Mesenchymal stem cell (in vitro differentiated cells and primary cell): ENCODE measurements around the gene SRRM1.

Experiments used
- DNase-seq: peaks from one replicate; pipeline ENCODE4 v3.0.0-alpha.2; 2013
- H2AFZ ChIP-seq: one replicate; pipeline ENCODE4 v1.6.1; 2013; ENCODE audit warnings: low read depth, mild to moderate bottlenecking, control low read depth, inconsistent platforms, low read length, moderate library complexity
- H2AK5ac ChIP-seq: 2 replicates; pipeline ENCODE4 v1.6.1; 2013; ENCODE audit warnings: low read length, moderate library complexity, mild to moderate bottlenecking, inconsistent platforms; ENCODE audit not compliant: severe bottlenecking
- H2BK120ac ChIP-seq: one replicate; pipeline ENCODE4 v1.6.1; 2013; ENCODE audit warnings: low read depth, mild to moderate bottlenecking, inconsistent platforms, low read length, moderate library complexity
- H2BK12ac ChIP-seq, 2 experiments: one replicate each; pipeline ENCODE4 v1.6.1; 2013; ENCODE audit warnings: inconsistent platforms in 2 of 2, low read length in 2 of 2, mild to moderate bottlenecking in 2 of 2, moderate library complexity in 2 of 2, control low read depth in 1 of 2
- H2BK15ac ChIP-seq: one replicate; pipeline ENCODE4 v1.6.1; 2013; ENCODE audit warnings: mild to moderate bottlenecking, low read depth, inconsistent platforms; ENCODE audit not compliant: poor library complexity, severe bottlenecking
- H2BK5ac ChIP-seq: 2 replicates; pipeline ENCODE4 v1.6.1; 2013; ENCODE audit warnings: low read depth, mild to moderate bottlenecking, low read length, control low read depth, inconsistent platforms; ENCODE audit not compliant: poor library complexity, severe bottlenecking
- H3K14ac ChIP-seq, 2 experiments: one replicate each; pipeline ENCODE4 v1.6.1; 2013; ENCODE audit warnings: inconsistent platforms in 2 of 2, low read length in 2 of 2, control low read depth in 1 of 2, mild to moderate bottlenecking in 1 of 2, moderate library complexity in 1 of 2
- H3K18ac ChIP-seq, 2 experiments: one replicate each; pipeline ENCODE4 v1.6.1; 2013; ENCODE audit warnings: inconsistent platforms in 2 of 2, low read length in 2 of 2, control low read depth in 1 of 2, low read depth in 1 of 2, mild to moderate bottlenecking in 1 of 2
- H3K23ac ChIP-seq, 2 experiments: one replicate each; pipeline ENCODE4 v1.6.1; 2013; ENCODE audit warnings: inconsistent platforms in 2 of 2, low read length in 2 of 2, mild to moderate bottlenecking in 2 of 2, moderate library complexity in 2 of 2, control low read depth in 1 of 2
- H3K27ac ChIP-seq: 2 replicates; pipeline ENCODE4 v1.5.1; 2013; ENCODE audit warnings: mild to moderate bottlenecking, moderate library complexity, low read length, control low read depth, inconsistent platforms; ENCODE audit not compliant: poor library complexity, severe bottlenecking
- H3K27me3 ChIP-seq, 2 experiments: 2 replicates each; pipeline versions ENCODE4 v1.6.1 to v1.7.0; 2013; ENCODE audit warnings: low read length in 2 of 2, mild to moderate bottlenecking in 2 of 2, moderate library complexity in 2 of 2, control low read depth in 1 of 2, inconsistent platforms in 1 of 2; ENCODE audit not compliant: control insufficient read depth in 1 of 2, insufficient read depth in 1 of 2
- H3K36me3 ChIP-seq, 2 experiments: 2 replicates each; pipeline versions ENCODE4 v1.6.1 to v1.7.0; 2013; ENCODE audit warnings: low read length in 2 of 2, control low read depth in 1 of 2, inconsistent platforms in 1 of 2, low read depth in 1 of 2, mild to moderate bottlenecking in 1 of 2; ENCODE audit not compliant: insufficient read depth in 2 of 2, control insufficient read depth in 1 of 2
- H3K4ac ChIP-seq, 2 experiments: one replicate each; pipeline ENCODE4 v1.6.1; 2013; ENCODE audit warnings: inconsistent platforms in 2 of 2, low read length in 2 of 2, mild to moderate bottlenecking in 2 of 2, moderate library complexity in 2 of 2, control low read depth in 1 of 2, low read depth in 1 of 2
- H3K4me1 ChIP-seq: 2 replicates; pipeline ENCODE4 v1.6.1; 2013; ENCODE audit warnings: low read depth, low read length, control low read depth; ENCODE audit not compliant: control insufficient read depth, insufficient read depth
- H3K4me2 ChIP-seq: 2 replicates; pipeline ENCODE4 v1.6.1; 2013; ENCODE audit warnings: low read length, mild to moderate bottlenecking, inconsistent platforms; ENCODE audit not compliant: poor library complexity, severe bottlenecking
- H3K4me3 ChIP-seq, 2 experiments: 2 replicates each; pipeline versions ENCODE4 v1.5.1 to v1.7.0; 2013; ENCODE audit warnings: low read length in 2 of 2, mild to moderate bottlenecking in 2 of 2, control low read depth in 1 of 2, low read depth in 1 of 2; ENCODE audit not compliant: insufficient read depth in 1 of 2
- H3K79me1 ChIP-seq: replicated peaks from 2 replicates; pipeline ENCODE4 v1.6.1; 2013; ENCODE audit warnings: mild to moderate bottlenecking, control low read depth, low read length, inconsistent platforms; ENCODE audit not compliant: poor library complexity, severe bottlenecking
- H3K9ac ChIP-seq: 2 replicates; pipeline ENCODE4 v1.7.0; 2013; ENCODE audit warnings: mild to moderate bottlenecking, low read length, moderate library complexity
- H3K9me3 ChIP-seq: 2 replicates; pipeline ENCODE4 v1.7.0; 2013; ENCODE audit warnings: mild to moderate bottlenecking, low read length; ENCODE audit not compliant: control insufficient read depth
- H4K8ac ChIP-seq: one replicate; pipeline ENCODE4 v1.6.1; 2013; ENCODE audit warnings: inconsistent platforms, mild to moderate bottlenecking, low read length, moderate library complexity
- H4K91ac ChIP-seq: one replicate; pipeline ENCODE4 v1.6.1; 2013; ENCODE audit warnings: mild to moderate bottlenecking, low read length, inconsistent platforms
- WGBS: methylation state at CpG from one replicate; pipeline ENCODE4 v1.1.7; 2013; ENCODE audit warnings: mixed read lengths; 5-methylcytosine and 5-hydroxymethylcytosine counted together

SRRM1 gene

DNA sequence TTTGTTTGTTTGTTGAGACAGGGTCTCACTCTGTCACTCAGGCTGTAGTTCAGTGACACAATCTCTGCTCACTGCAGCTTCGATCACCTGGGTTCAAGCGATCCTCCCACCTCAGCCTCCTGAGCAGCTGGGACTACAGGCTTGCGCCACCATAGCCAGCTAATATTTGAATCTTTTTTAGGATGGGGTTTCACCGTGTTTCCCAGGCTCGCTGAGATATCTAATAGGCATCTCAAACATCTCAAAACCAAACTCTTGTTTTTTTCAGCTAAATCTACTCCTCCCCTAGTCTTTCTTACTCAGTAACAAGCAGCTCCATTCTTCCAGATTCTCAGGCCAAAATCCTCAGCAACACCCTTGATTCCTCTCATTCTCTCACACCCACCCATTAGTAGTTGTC lies 22.0 kb upstream of the SRRM1 start:
- H3K14ac ChIP-seq = no peak overlapping the region
- no peak for DNase-seq
- H3K27ac ChIP-seq = no peak overlapping the region
- H2BK12ac ChIP-seq = no peak overlapping the region
- H4K91ac ChIP-seq = no peak overlapping the region
- no peaks in the 10 kb centered on the region for H3K9me3 ChIP-seq
- H2BK5ac ChIP-seq = no peak overlapping the region
- no peak overlapping the region for H2BK120ac ChIP-seq
- H3K9ac ChIP-seq = no peak overlapping the region
- H3K4me2 ChIP-seq = no peak overlapping the region
- 69% methylated on average over 5 of the region's 5 CpGs for WGBS
- peaks cover 11 to 20% of the 10 kb centered on the region in 2 experiments for H3K27me3 ChIP-seq
- no peak overlapping the region for H2BK15ac ChIP-seq
- no peak overlapping the region for H2AFZ ChIP-seq
- H3K4me1 ChIP-seq = no peaks in the 10 kb centered on the region
- no peak overlapping the region for H3K23ac ChIP-seq
- H3K4ac ChIP-seq = no peak overlapping the region
- H3K36me3 ChIP-seq = no peaks in the 10 kb centered on the region
- H3K18ac ChIP-seq = no peak overlapping the region
- H4K8ac ChIP-seq = no peak overlapping the region
- H2AK5ac ChIP-seq = no peak overlapping the region
- H3K4me3 ChIP-seq = no peak overlapping the region
- no peaks in the 10 kb centered on the region for H3K79me1 ChIP-seq

DNA sequence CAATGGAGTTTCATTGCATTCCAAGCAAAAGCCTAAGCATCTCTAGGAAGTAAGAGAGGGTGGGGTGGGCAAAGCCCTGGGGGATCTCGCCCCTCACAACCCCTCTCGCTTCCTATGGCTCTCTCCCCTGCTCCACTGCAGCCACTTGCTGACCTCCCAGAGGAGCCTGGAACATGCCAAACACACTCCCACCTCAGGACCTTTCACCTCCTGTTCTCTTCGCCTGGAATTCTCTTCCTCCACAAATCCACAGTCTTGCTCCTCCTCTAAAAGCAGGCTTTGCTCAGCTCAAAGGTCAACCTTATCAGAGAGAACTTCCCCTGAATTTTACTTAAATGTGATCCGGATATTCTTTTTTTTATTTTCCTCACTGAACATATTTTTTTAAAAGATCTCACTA lies 20.9 kb upstream of the SRRM1 start:
- Histone ChIP-seq H3K79me1 (no peaks in the 10 kb centered on the region), H2BK12ac (no peak overlapping the region), H3K4me2 (no peak overlapping the region), H3K27me3 (peaks cover 11 to 20% of the 10 kb centered on the region in 2 experiments), H3K23ac (no peak overlapping the region), H3K9ac (no peak overlapping the region), H2AK5ac (no peak overlapping the region), H2BK120ac (no peak overlapping the region), H3K4me1 (no peaks in the 10 kb centered on the region), H3K9me3 (no peaks in the 10 kb centered on the region), H4K8ac (no peak overlapping the region), H3K18ac (no peak overlapping the region), H3K27ac (no peak overlapping the region), H4K91ac (no peak overlapping the region), H3K4me3 (no peak overlapping the region), H3K14ac (no peak overlapping the region), H2BK15ac (no peak overlapping the region), H2BK5ac (no peak overlapping the region), H2AFZ (no peak overlapping the region), H3K36me3 (no peaks in the 10 kb centered on the region), H3K4ac (no peak overlapping the region)
- DNase-seq = no peak
- WGBS = 74% methylated on average over 4 of the region's 4 CpGs

DNA sequence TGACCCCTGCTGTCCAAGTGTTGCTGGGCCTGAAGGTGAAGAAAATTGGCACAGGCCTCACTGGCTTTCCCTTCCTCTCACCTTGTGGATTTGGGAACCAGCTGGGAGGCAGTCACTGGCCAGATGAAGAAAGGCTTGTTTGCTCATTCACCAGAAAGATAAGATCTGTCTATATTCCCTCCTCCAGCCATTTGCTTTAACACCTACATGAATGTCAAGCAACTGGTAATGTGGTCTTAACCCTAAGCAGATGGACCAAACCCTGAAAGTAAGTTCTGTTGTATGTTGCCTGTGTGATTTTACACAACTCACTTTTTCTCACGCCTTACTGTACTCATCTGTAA lies 10.3 kb upstream of the SRRM1 start:
- H2AFZ ChIP-seq = no peak overlapping the region
- H3K9me3 ChIP-seq = no peaks in the 10 kb centered on the region
- H3K4me2 ChIP-seq = no peak overlapping the region
- H3K36me3 ChIP-seq = no peaks in the 10 kb centered on the region
- H3K79me1 ChIP-seq = no peaks in the 10 kb centered on the region
- no peak overlapping the region for H3K23ac ChIP-seq
- H2BK12ac ChIP-seq = no peak overlapping the region
- H3K18ac ChIP-seq = no peak overlapping the region
- H2AK5ac ChIP-seq = no peak overlapping the region
- no CpG with 5 or more reads among the region's 1 CpG for WGBS
- no peak overlapping the region for H2BK120ac ChIP-seq
- H4K8ac ChIP-seq = no peak overlapping the region
- no peak overlapping the region for H2BK5ac ChIP-seq
- no peak overlapping the region for H3K14ac ChIP-seq
- no peak overlapping the region for H3K4ac ChIP-seq
- H3K27me3 ChIP-seq = peaks cover 22 to 23% of the 10 kb centered on the region in 2 experiments
- H3K27ac ChIP-seq = no peak overlapping the region
- H4K91ac ChIP-seq = no peak overlapping the region
- H3K4me3 ChIP-seq = no peak overlapping the region
- no peak overlapping the region for H3K9ac ChIP-seq
- no peak overlapping the region for H2BK15ac ChIP-seq
- no peaks in the 10 kb centered on the region for H3K4me1 ChIP-seq
- no peak for DNase-seq

DNA sequence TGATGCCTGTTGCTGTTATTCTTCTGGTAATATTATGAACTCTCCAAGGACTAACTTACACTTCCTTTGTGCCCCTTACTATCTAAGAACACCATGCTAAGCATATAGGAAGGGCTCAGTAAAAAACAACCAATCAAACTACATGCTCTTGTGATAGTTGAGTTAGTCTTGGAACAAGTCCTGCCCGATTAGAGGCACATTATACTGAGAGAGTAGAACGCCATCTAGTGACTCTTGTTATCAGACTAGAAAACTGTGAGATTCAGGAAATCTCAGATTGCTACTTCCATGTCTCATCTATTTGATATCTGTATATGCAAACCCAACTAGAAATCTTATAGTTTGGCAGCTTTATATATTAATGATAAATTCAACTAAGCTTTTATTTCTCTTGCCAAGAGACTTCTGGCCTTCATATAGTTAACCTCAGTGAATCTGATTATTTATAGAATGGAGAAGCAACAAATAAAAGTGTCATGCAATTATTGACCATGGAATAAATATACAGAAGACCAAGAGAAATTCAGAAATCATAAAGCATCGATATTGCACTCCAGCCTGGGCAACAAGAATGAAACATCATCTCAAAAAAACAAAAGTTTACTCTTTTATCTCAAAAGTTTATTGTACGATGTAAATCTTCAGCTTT lies 7.8 kb upstream of the SRRM1 start:
- WGBS = 48% methylated on average over 2 of the region's 4 CpGs
- H4K91ac ChIP-seq = no peak overlapping the region
- H2BK15ac ChIP-seq = no peak overlapping the region
- no peak overlapping the region for H4K8ac ChIP-seq
- no peak overlapping the region for H3K27ac ChIP-seq
- H3K14ac ChIP-seq = no peak overlapping the region
- no peak overlapping the region for H3K9ac ChIP-seq
- H3K23ac ChIP-seq = no peak overlapping the region
- no peak overlapping the region for H3K18ac ChIP-seq
- H3K9me3 ChIP-seq = no peaks in the 10 kb centered on the region
- no peaks in the 10 kb centered on the region for H3K79me1 ChIP-seq
- peak; percentile 79 for DNase-seq
- H3K4ac ChIP-seq = no peak overlapping the region
- no peak overlapping the region for H2BK120ac ChIP-seq
- H3K36me3 ChIP-seq = no peaks in the 10 kb centered on the region
- H2AK5ac ChIP-seq = no peak overlapping the region
- no peak overlapping the region for H3K4me2 ChIP-seq
- H2BK5ac ChIP-seq = no peak overlapping the region
- peaks cover 17 to 23% of the 10 kb centered on the region in 2 experiments for H3K27me3 ChIP-seq
- H2BK12ac ChIP-seq = no peak overlapping the region
- no peak overlapping the region for H3K4me3 ChIP-seq
- H2AFZ ChIP-seq = no peak overlapping the region
- peaks cover 1% of the 10 kb centered on the region for H3K4me1 ChIP-seq
